ENCODE data around the gene RGS5. TPM values are rescaled to one million over a fixed set of nuclear protein-coding genes. Genes with fewer than 3 reads are reported as not detected.

Gene RGS5
- total and polyA plus RNA-seq, 5 donors from 2014 or later: 1.8 to 4.1 (median 2.4) TPM

DNA sequence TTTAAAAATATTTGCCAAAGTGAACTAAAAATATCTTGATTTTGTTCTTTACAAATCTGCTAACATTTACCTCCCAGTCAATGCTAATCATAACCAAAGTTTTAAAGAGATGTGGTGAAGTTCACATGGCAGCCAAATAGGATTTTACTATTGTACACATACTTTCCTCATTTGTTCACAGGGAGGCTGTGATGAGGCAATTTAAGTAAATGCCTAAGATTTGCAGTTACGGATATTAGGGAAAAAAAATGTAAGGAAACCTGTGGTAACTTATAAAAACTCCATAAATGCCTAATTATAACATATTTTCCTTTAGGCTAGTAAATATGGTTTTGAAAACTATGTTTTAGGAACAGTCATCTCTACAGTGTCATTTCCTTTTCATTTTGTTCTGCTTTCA, 32.4 kb downstream of the RGS5 start:
- no peaks in the 10 kb centered on the region for H3K36me3 Mint-ChIP-seq
- H3K27me3 ChIP-seq (ENCODE audit: control insufficient read depth, insufficient read depth, low read length): no peaks in the 10 kb centered on the region
- H3K36me3 ChIP-seq (ENCODE audit: control insufficient read depth, insufficient read depth, low read length): no peaks in the 10 kb centered on the region
- H3K4me1 ChIP-seq (ENCODE audit: control insufficient read depth, insufficient read depth, low read length, poor library complexity, severe bottlenecking): no peaks in the 10 kb centered on the region
- no peak overlapping the region for H3K27ac Mint-ChIP-seq
- no peaks in the 10 kb centered on the region for H3K4me1 Mint-ChIP-seq
- no peak overlapping the region for H3K27ac ChIP-seq (ENCODE audit: insufficient read depth, low read length, poor library complexity, severe bottlenecking)
- ATAC-seq (ENCODE audit: low read depth in 2 of 2) (no peak), DNase-seq (no peak)
- H3K27me3 Mint-ChIP-seq: peaks cover 10% of the 10 kb centered on the region
- no peak overlapping the region for H3K4me3 ChIP-seq (ENCODE audit: low read depth, low read length)
- H3K9me3 ChIP-seq (ENCODE audit: control insufficient read depth in 2 of 2, low read length in 2 of 2): no peaks in the 10 kb centered on the region
- peaks cover 0 to 3% (median 0%) of the 10 kb centered on the region in 7 donors for H3K9me3 Mint-ChIP-seq
- no peak overlapping the region for H3K4me3 Mint-ChIP-seq

DNA sequence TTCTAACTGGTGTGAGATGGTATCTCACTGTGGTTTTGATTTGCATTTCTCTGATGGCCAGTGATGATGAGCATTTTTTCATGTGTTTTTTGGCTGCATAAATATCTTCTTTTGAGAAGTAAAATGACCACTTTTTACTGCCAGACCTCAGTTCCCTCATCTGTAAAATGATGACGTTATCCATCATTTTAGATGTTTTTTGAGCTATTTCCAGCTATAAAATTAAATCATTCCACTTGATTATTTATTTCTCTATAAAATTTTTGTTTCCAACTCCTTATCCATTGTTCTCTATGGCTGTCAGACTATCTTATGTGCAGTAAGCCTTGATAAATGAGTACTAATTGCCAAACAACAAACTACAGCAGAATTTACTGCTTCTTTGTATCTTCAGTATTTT, 33.2 kb downstream of the RGS5 start:
- Histone ChIP-seq H3K27me3 (ENCODE audit: control insufficient read depth, insufficient read depth, low read length) (no peaks in the 10 kb centered on the region), H3K36me3 (ENCODE audit: control insufficient read depth, insufficient read depth, low read length) (no peaks in the 10 kb centered on the region), H3K9me3 (ENCODE audit: control insufficient read depth in 2 of 2, low read length in 2 of 2) (no peaks in the 10 kb centered on the region), H3K27ac (ENCODE audit: insufficient read depth, low read length, poor library complexity, severe bottlenecking) (no peak overlapping the region), H3K4me3 (ENCODE audit: low read depth, low read length) (no peak overlapping the region), H3K4me1 (ENCODE audit: control insufficient read depth, insufficient read depth, low read length, poor library complexity, severe bottlenecking) (no peaks in the 10 kb centered on the region)
- no peak overlapping the region for H3K4me3 Mint-ChIP-seq
- no peaks in the 10 kb centered on the region for H3K4me1 Mint-ChIP-seq
- H3K9me3 Mint-ChIP-seq: peaks cover 0 to 3% (median 0%) of the 10 kb centered on the region in 7 donors
- ATAC-seq (ENCODE audit: low read depth in 2 of 2): no peak
- DNase-seq: no peak
- H3K27me3 Mint-ChIP-seq: peaks cover 5% of the 10 kb centered on the region
- H3K36me3 Mint-ChIP-seq: no peaks in the 10 kb centered on the region
- no peak overlapping the region for H3K27ac Mint-ChIP-seq

DNA sequence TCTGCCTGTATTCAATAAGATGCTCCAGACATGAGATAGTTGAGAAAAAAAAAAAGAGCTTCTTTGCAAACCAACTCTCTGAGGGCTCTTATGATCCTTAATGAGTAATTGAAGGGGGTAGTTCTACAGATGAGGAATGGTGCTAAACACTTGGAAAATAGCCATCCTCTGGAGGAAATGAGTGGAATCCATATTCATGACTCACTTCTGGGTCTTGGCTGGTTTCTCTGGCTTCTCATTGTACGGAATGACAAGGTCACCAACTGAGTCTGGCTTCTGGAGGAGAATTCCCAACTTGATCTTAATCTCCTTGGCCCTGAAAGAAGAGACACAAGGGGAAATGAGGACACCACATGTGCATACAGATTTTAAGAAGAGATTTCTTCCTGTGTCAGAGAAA, 34.7 kb downstream of the RGS5 start:
- Mint-ChIP-seq H3K36me3 (no peaks in the 10 kb centered on the region), H3K27ac (no peak overlapping the region), H3K27me3 (peaks cover 4% of the 10 kb centered on the region), H3K9me3 (peaks cover 0 to 3% (median 0%) of the 10 kb centered on the region in 7 donors), H3K4me1 (no peaks in the 10 kb centered on the region), H3K4me3 (no peak overlapping the region)
- no peaks in the 10 kb centered on the region for H3K36me3 ChIP-seq (ENCODE audit: control insufficient read depth, insufficient read depth, low read length)
- ATAC-seq (ENCODE audit: low read depth in 2 of 2) (no peak), DNase-seq (no peak)
- no peaks in the 10 kb centered on the region for H3K4me1 ChIP-seq (ENCODE audit: control insufficient read depth, insufficient read depth, low read length, poor library complexity, severe bottlenecking)
- no peaks in the 10 kb centered on the region for H3K9me3 ChIP-seq (ENCODE audit: control insufficient read depth in 2 of 2, low read length in 2 of 2)
- no peaks in the 10 kb centered on the region for H3K27me3 ChIP-seq (ENCODE audit: control insufficient read depth, insufficient read depth, low read length)
- H3K27ac ChIP-seq (ENCODE audit: insufficient read depth, low read length, poor library complexity, severe bottlenecking): no peak overlapping the region
- H3K4me3 ChIP-seq (ENCODE audit: low read depth, low read length): no peak overlapping the region

DNA sequence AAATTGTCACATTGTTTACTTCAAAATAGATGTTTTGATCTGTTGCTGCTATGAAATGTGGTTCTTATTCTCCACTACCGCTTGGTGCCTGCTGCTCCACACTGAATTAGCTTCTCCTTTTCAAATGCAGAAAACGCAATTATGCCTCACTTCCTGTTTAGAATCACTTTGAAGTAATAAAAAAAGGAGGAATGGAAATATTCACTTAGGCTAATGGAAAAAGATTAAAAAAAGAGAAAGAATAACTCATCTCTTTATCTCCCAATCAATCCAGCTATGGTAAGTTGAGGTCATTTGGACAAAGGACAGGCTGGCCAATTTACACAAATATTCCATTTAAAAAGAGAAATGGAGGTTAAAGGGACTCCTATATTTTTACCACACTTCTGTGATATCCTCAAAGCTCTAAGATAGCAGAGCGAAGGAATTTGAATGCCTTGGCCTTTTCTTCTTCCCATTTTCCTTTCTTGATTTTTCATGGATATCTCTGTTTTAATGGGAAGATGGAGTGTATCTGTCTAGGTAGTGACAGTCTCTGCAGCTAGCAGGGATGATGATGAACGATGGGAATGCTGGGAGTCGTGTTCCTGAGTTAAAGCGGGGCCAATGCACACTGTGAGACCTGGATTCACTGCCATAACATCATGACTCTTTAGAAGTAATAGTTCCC, 35.7 kb downstream of the RGS5 start:
- H3K36me3 Mint-ChIP-seq: no peaks in the 10 kb centered on the region

DNA sequence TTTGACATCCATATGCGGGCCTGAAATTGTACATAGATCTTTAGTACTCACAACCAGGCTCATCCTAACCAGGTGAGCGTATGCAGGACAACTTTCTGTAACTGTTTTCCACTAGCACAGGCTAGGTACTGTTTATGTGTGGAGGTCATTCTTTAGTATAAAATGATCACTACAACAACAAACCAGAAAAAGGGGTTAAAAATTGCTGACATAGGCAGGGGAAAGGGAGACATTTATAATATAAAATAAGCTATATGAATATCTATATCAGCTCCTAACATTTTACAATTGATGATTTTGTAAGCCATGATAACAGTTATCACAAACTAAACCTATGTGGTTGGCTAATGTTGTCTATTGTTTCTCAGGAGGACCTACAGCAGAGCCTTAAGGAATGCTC, 37.6 kb downstream of the RGS5 start:
- Mint-ChIP-seq H3K27me3 (peaks cover 4% of the 10 kb centered on the region), H3K36me3 (peaks cover 7% of the 10 kb centered on the region), H3K9me3 (peaks cover 0 to 3% (median 0%) of the 10 kb centered on the region in 7 donors), H3K27ac (no peak overlapping the region), H3K4me1 (no peaks in the 10 kb centered on the region), H3K4me3 (no peak overlapping the region)
- H3K4me3 ChIP-seq (ENCODE audit: low read depth, low read length): no peak overlapping the region
- no peaks in the 10 kb centered on the region for H3K9me3 ChIP-seq (ENCODE audit: control insufficient read depth in 2 of 2, low read length in 2 of 2)
- no peaks in the 10 kb centered on the region for H3K36me3 ChIP-seq (ENCODE audit: control insufficient read depth, insufficient read depth, low read length)
- H3K4me1 ChIP-seq (ENCODE audit: control insufficient read depth, insufficient read depth, low read length, poor library complexity, severe bottlenecking): no peaks in the 10 kb centered on the region
- no peaks in the 10 kb centered on the region for H3K27me3 ChIP-seq (ENCODE audit: control insufficient read depth, insufficient read depth, low read length)
- ATAC-seq (ENCODE audit: low read depth in 2 of 2): no peak
- H3K27ac ChIP-seq (ENCODE audit: insufficient read depth, low read length, poor library complexity, severe bottlenecking): no peak overlapping the region
- DNase-seq: no peak

More for the DNA sequence above, 35.7 kb downstream of the RGS5 start:
- Histone ChIP-seq H3K4me1 (ENCODE audit: control insufficient read depth, insufficient read depth, low read length, poor library complexity, severe bottlenecking) (no peaks in the 10 kb centered on the region), H3K4me3 (ENCODE audit: low read depth, low read length) (no peak overlapping the region), H3K36me3 (ENCODE audit: control insufficient read depth, insufficient read depth, low read length) (no peaks in the 10 kb centered on the region), H3K27ac (ENCODE audit: insufficient read depth, low read length, poor library complexity, severe bottlenecking) (no peak overlapping the region), H3K9me3 (ENCODE audit: control insufficient read depth in 2 of 2, low read length in 2 of 2) (no peaks in the 10 kb centered on the region), H3K27me3 (ENCODE audit: control insufficient read depth, insufficient read depth, low read length) (no peaks in the 10 kb centered on the region)
- H3K9me3 Mint-ChIP-seq: peaks cover 0 to 3% (median 0%) of the 10 kb centered on the region in 7 donors
- H3K27ac Mint-ChIP-seq: no peak overlapping the region
- H3K4me1 Mint-ChIP-seq: no peaks in the 10 kb centered on the region
- no peak for DNase-seq
- H3K4me3 Mint-ChIP-seq: no peak overlapping the region
- peaks cover 4% of the 10 kb centered on the region for H3K27me3 Mint-ChIP-seq
- no peak for ATAC-seq (ENCODE audit: low read depth in 2 of 2)

DNA sequence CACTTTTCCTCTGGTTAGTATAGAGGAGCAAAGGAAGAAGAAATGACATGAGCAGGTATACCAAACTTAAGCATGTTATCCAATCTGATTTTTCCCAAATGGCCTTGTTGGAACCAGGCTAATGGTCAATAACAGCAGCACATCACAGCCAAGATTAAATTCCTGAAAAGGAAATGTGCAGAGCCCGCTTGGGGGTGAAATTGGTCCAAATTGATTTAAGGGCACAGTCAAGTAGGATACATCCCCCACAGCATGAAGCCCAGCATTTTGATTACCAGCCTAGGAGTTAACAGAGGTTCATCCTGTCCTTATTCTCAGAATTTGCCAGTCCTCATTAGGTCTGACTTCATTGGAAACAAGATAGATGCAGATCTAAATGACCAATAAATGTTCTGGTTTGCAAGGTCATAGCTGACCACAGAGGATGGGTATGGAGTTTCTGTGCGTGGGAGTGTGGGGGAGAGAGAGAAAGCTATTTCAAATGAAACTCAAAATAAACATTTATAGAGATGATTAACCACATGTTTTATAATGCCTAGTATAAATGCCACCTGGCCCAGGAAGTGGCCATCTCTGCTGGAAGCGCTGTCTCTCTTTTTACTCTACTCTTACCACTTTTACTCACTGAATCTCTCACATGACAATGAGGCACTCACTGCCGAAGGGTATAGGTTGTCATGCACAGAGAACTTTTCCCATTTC, 38.7 kb downstream of the RGS5 start:
- Mint-ChIP-seq H3K27me3 (peaks cover 4% of the 10 kb centered on the region), H3K36me3 (peaks cover 7% of the 10 kb centered on the region), H3K4me1 (no peaks in the 10 kb centered on the region), H3K9me3 (peaks cover 0 to 3% (median 0%) of the 10 kb centered on the region in 7 donors), H3K27ac (no peak overlapping the region), H3K4me3 (no peak overlapping the region)
- H3K9me3 ChIP-seq (ENCODE audit: control insufficient read depth in 2 of 2, low read length in 2 of 2): no peaks in the 10 kb centered on the region
- H3K4me1 ChIP-seq (ENCODE audit: control insufficient read depth, insufficient read depth, low read length, poor library complexity, severe bottlenecking): no peaks in the 10 kb centered on the region
- ATAC-seq (ENCODE audit: low read depth in 2 of 2) (no peak), DNase-seq (no peak)
- H3K4me3 ChIP-seq (ENCODE audit: low read depth, low read length): no peak overlapping the region
- H3K27me3 ChIP-seq (ENCODE audit: control insufficient read depth, insufficient read depth, low read length): no peaks in the 10 kb centered on the region
- no peaks in the 10 kb centered on the region for H3K36me3 ChIP-seq (ENCODE audit: control insufficient read depth, insufficient read depth, low read length)
- H3K27ac ChIP-seq (ENCODE audit: insufficient read depth, low read length, poor library complexity, severe bottlenecking): no peak overlapping the region

DNA sequence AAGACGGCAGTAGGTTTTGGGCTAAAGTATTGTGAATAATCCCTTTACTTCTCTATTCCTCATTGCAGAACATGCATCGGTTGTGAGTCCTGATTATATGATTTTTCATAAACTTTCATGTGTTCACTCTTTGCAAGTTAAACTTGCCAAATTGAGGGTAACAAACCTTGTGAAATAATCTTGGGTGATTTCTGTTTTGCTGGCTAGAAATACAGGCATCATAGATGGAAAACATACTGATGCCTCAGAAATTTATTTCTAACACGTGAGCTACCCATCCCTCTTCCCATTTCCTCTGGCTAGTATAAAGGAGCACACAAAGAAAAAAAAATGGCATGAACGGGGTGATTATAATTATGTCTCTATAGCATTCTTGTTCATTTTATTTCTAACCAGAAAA, 39.6 kb downstream of the RGS5 start:
- H3K36me3 Mint-ChIP-seq: peaks cover 11% of the 10 kb centered on the region
- Histone ChIP-seq H3K27me3 (ENCODE audit: control insufficient read depth, insufficient read depth, low read length) (no peaks in the 10 kb centered on the region), H3K27ac (ENCODE audit: insufficient read depth, low read length, poor library complexity, severe bottlenecking) (no peak overlapping the region), H3K9me3 (ENCODE audit: control insufficient read depth in 2 of 2, low read length in 2 of 2) (no peaks in the 10 kb centered on the region), H3K4me3 (ENCODE audit: low read depth, low read length) (no peak overlapping the region), H3K4me1 (ENCODE audit: control insufficient read depth, insufficient read depth, low read length, poor library complexity, severe bottlenecking) (no peaks in the 10 kb centered on the region), H3K36me3 (ENCODE audit: control insufficient read depth, insufficient read depth, low read length) (no peaks in the 10 kb centered on the region)
- ATAC-seq (ENCODE audit: low read depth in 2 of 2): no peak
- peak overlapping the region in 1 of 3 donors; percentile 1 for H3K27ac Mint-ChIP-seq
- H3K27me3 Mint-ChIP-seq: peaks cover 4% of the 10 kb centered on the region
- H3K9me3 Mint-ChIP-seq: peaks cover 0 to 4% (median 0%) of the 10 kb centered on the region in 7 donors
- no peak overlapping the region for H3K4me3 Mint-ChIP-seq
- no peaks in the 10 kb centered on the region for H3K4me1 Mint-ChIP-seq
- DNase-seq: no peak
